Stimulated activated naive CD8-positive, alpha-beta T cell treated with anti-CD3 and anti-CD28 coated beads, Interleukin-15, amount 100 ng/mL, for 72 hours (primary cell): ENCODE data around the gene MYO5C.
A peak's percentile ranks its signal among the peaks of the same experiment; 100 is the strongest.

Experiments used
- ATAC-seq: fragments of 150-1000 bp; cut with Tn5 transposase; 2 replicates; pipeline ENCODE4 v1.10.0; 2021; ENCODE audit warnings: mild to moderate bottlenecking, moderate library complexity
- DNase-seq, 2 donors: peaks; one replicate each; pipeline ENCODE4 v3.0.0; 2021 to 2022
- H3K27ac Mint-ChIP-seq, 2 donors: one replicate each; pipeline ENCODE4 v1.8.0; 2022; ENCODE audit warnings: mild to moderate bottlenecking in 2 of 2, mixed read lengths in 2 of 2, moderate library complexity in 2 of 2
- H3K27me3 Mint-ChIP-seq: one replicate; pipeline ENCODE4 v1.8.0; 2022; ENCODE audit warnings: mixed read lengths
- H3K4me1 Mint-ChIP-seq: one replicate; pipeline ENCODE4 v1.8.0; 2022; ENCODE audit warnings: mild to moderate bottlenecking, mixed read lengths
- H3K4me3 Mint-ChIP-seq, 2 donors: one replicate each; pipeline ENCODE4 v1.8.0; 2022; ENCODE audit warnings: mild to moderate bottlenecking in 2 of 2, mixed read lengths in 2 of 2, moderate library complexity in 1 of 2
- H3K9me3 Mint-ChIP-seq, 2 donors: one replicate each; pipeline ENCODE4 v1.8.0; 2022; ENCODE audit warnings: mixed read lengths in 2 of 2

The MYO5C gene

GRCh38 chr15:52221730-52222129, 73.9 kb downstream of the MYO5C start:
- DNase-seq = no peak
- Mint-ChIP-seq H3K4me3 (peak overlapping the region; percentile 70 to 73), H3K4me1 (peaks cover 27% of the 10 kb centered on the region), H3K27ac (peak overlapping the region; percentile 87 to 94), H3K27me3 (no peaks in the 10 kb centered on the region), H3K9me3 (no peaks in the 10 kb centered on the region)
- peak; percentile 63 for ATAC-seq

GRCh38 chr15:52220937-52221660, 74.5 kb downstream of the MYO5C start:
- ATAC-seq (no peak), DNase-seq (no peak)
- Mint-ChIP-seq H3K27ac (peak overlapping the region; percentile 95 to 97), H3K9me3 (no peaks in the 10 kb centered on the region), H3K4me1 (peaks cover 27% of the 10 kb centered on the region), H3K4me3 (peak overlapping the region; percentile 70 to 73), H3K27me3 (no peaks in the 10 kb centered on the region)

- H3K4me3 Mint-ChIP-seq = no peak overlapping the region
- ATAC-seq = no peak
- H3K9me3 Mint-ChIP-seq = no peaks in the 10 kb centered on the region
- no peaks in the 10 kb centered on the region for H3K27me3 Mint-ChIP-seq
- peaks cover 27% of the 10 kb centered on the region for H3K4me1 Mint-ChIP-seq
- no peak overlapping the region for H3K27ac Mint-ChIP-seq
- DNase-seq = no peak
Observed at GRCh38 chr15:52220251-52220650, 75.4 kb downstream of the MYO5C start.

- Mint-ChIP-seq H3K27ac (no peak overlapping the region), H3K9me3 (no peaks in the 10 kb centered on the region), H3K4me3 (no peak overlapping the region), H3K4me1 (peaks cover 27% of the 10 kb centered on the region), H3K27me3 (no peaks in the 10 kb centered on the region)
- DNase-seq = no peak
- no peak for ATAC-seq
Observed at GRCh38 chr15:52218816-52219215, 76.8 kb downstream of the MYO5C start.

- Mint-ChIP-seq H3K4me3 (no peak overlapping the region), H3K4me1 (peaks cover 26% of the 10 kb centered on the region), H3K9me3 (no peaks in the 10 kb centered on the region), H3K27ac (peak overlapping the region in 1 of 2 donors; percentile 69), H3K27me3 (no peaks in the 10 kb centered on the region)
- ATAC-seq (no peak), DNase-seq (no peak)
Observed at GRCh38 chr15:52218371-52218770, 77.2 kb downstream of the MYO5C start.

- DNase-seq (no peak), ATAC-seq (peak; percentile 45)
- peaks cover 17% of the 10 kb centered on the region for H3K4me1 Mint-ChIP-seq
- H3K9me3 Mint-ChIP-seq = no peaks in the 10 kb centered on the region
- H3K4me3 Mint-ChIP-seq = no peak overlapping the region
- H3K27ac Mint-ChIP-seq = peak overlapping the region in 1 of 2 donors; percentile 44
- no peaks in the 10 kb centered on the region for H3K27me3 Mint-ChIP-seq
Observed at GRCh38 chr15:52217186-52217585, 78.4 kb downstream of the MYO5C start.

GRCh38 chr15:52214553-52214952, 81.1 kb downstream of the MYO5C start:
- DNase-seq = no peak
- ATAC-seq = no peak
- H3K4me3 Mint-ChIP-seq = no peak overlapping the region
- H3K4me1 Mint-ChIP-seq = no peaks in the 10 kb centered on the region
- no peak overlapping the region for H3K27ac Mint-ChIP-seq
- H3K27me3 Mint-ChIP-seq = no peaks in the 10 kb centered on the region
- H3K9me3 Mint-ChIP-seq = no peaks in the 10 kb centered on the region

GRCh38 chr15:52213206-52213605, 82.4 kb downstream of the MYO5C start:
- no peak overlapping the region for H3K27ac Mint-ChIP-seq
- H3K9me3 Mint-ChIP-seq = no peaks in the 10 kb centered on the region
- no peak overlapping the region for H3K4me3 Mint-ChIP-seq
- DNase-seq = no peak
- ATAC-seq = no peak
- H3K4me1 Mint-ChIP-seq = no peaks in the 10 kb centered on the region
- H3K27me3 Mint-ChIP-seq = no peaks in the 10 kb centered on the region

GRCh38 chr15:52208306-52208946, 87.2 kb downstream of the MYO5C start:
- peak; percentile 96 for ATAC-seq
- Mint-ChIP-seq H3K4me1 (no peaks in the 10 kb centered on the region), H3K27ac (no peak overlapping the region), H3K4me3 (no peak overlapping the region), H3K9me3 (no peaks in the 10 kb centered on the region), H3K27me3 (no peaks in the 10 kb centered on the region)
- DNase-seq = peak; percentile 72 to 74

GRCh38 chr15:52207191-52207590, 88.4 kb downstream of the MYO5C start:
- ATAC-seq (no peak), DNase-seq (no peak)
- Mint-ChIP-seq H3K4me1 (no peaks in the 10 kb centered on the region), H3K27ac (no peak overlapping the region), H3K4me3 (no peak overlapping the region), H3K27me3 (no peaks in the 10 kb centered on the region), H3K9me3 (no peaks in the 10 kb centered on the region)

GRCh38 chr15:52206446-52206845, 89.2 kb downstream of the MYO5C start:
- H3K9me3 Mint-ChIP-seq = no peaks in the 10 kb centered on the region
- H3K4me1 Mint-ChIP-seq = no peaks in the 10 kb centered on the region
- no peak for DNase-seq
- no peak for ATAC-seq
- H3K4me3 Mint-ChIP-seq = no peak overlapping the region
- peak overlapping the region in 1 of 2 donors; percentile 32 for H3K27ac Mint-ChIP-seq
- H3K27me3 Mint-ChIP-seq = no peaks in the 10 kb centered on the region

GRCh38 chr15:52204657-52205056, 90.9 kb downstream of the MYO5C start:
- no peaks in the 10 kb centered on the region for H3K4me1 Mint-ChIP-seq
- ATAC-seq (no peak), DNase-seq (no peak)
- H3K9me3 Mint-ChIP-seq = no peaks in the 10 kb centered on the region
- H3K27me3 Mint-ChIP-seq = no peaks in the 10 kb centered on the region
- H3K27ac Mint-ChIP-seq = no peak overlapping the region
- H3K4me3 Mint-ChIP-seq = no peak overlapping the region

GRCh38 chr15:52200831-52201365, 94.7 kb downstream of the MYO5C start:
- H3K4me1 Mint-ChIP-seq = no peaks in the 10 kb centered on the region
- no peak for ATAC-seq
- H3K27ac Mint-ChIP-seq = no peak overlapping the region
- DNase-seq = no peak
- H3K4me3 Mint-ChIP-seq = no peak overlapping the region
- no peaks in the 10 kb centered on the region for H3K27me3 Mint-ChIP-seq
- H3K9me3 Mint-ChIP-seq = no peaks in the 10 kb centered on the region

GRCh38 chr15:52199271-52199670, 96.3 kb downstream of the MYO5C start:
- DNase-seq (no peak), ATAC-seq (no peak)
- Mint-ChIP-seq H3K9me3 (no peaks in the 10 kb centered on the region), H3K27me3 (no peaks in the 10 kb centered on the region), H3K4me1 (no peaks in the 10 kb centered on the region), H3K4me3 (no peak overlapping the region), H3K27ac (no peak overlapping the region)

GRCh38 chr15:52196891-52197290, 98.7 kb downstream of the MYO5C start:
- no peak for DNase-seq
- H3K27ac Mint-ChIP-seq = no peak overlapping the region
- H3K9me3 Mint-ChIP-seq = no peaks in the 10 kb centered on the region
- no peak overlapping the region for H3K4me3 Mint-ChIP-seq
- H3K27me3 Mint-ChIP-seq = no peaks in the 10 kb centered on the region
- no peaks in the 10 kb centered on the region for H3K4me1 Mint-ChIP-seq
- ATAC-seq = no peak

- DNase-seq = no peak
- no peaks in the 10 kb centered on the region for H3K4me1 Mint-ChIP-seq
- H3K9me3 Mint-ChIP-seq = no peaks in the 10 kb centered on the region
Observed at GRCh38 chr15:52193791-52194190, 101.8 kb downstream of the MYO5C start.

More at GRCh38 chr15:52193791-52194190, 101.8 kb downstream of the MYO5C start:
- Mint-ChIP-seq H3K27ac (no peak overlapping the region), H3K27me3 (no peaks in the 10 kb centered on the region), H3K4me3 (no peak overlapping the region)
- no peak for ATAC-seq
